Adrenal gland (tissue), 12 donors: ENCODE data around the gene PUS7. TPM values are rescaled to one million over a fixed set of nuclear protein-coding genes. Genes with fewer than 3 reads are reported as not detected.
"Not testable (repeated sequence)": the region's sequence is repeated elsewhere in the genome, so short reads cannot be mapped to it uniquely, and the experiment has no call there.

Source experiments
- DNase-seq, 7 donors: peaks; one replicate each; pipeline ENCODE4 v3.0.0-alpha.2; 2019 to 2020
- H3K27ac ChIP-seq, 5 donors: fragments of 200-600 bp; sonication (generic) in 4 of 5; 1 replicate in 3 of 5; 2 replicates in 2 of 5; pipeline versions ENCODE4 v1.5.1 to v1.8.0; 2016 to 2020; ENCODE audit warnings: mild to moderate bottlenecking in 1 of 5
- H3K27me3 ChIP-seq: fragments of 200-600 bp; 2 replicates; pipeline ENCODE4 v1.8.0; 2021
- H3K36me3 ChIP-seq, 2 donors: fragments of 200-600 bp; replicated peaks in 1 of 2; 1 replicate in 1 of 2; 2 replicates in 1 of 2; pipeline versions ENCODE4 v1.5.1 to v1.8.0; 2018 to 2022
- H3K4me1 ChIP-seq, 2 donors: fragments of 200-600 bp; replicated peaks in 1 of 2; 1 replicate in 1 of 2; 2 replicates in 1 of 2; pipeline versions ENCODE4 v1.5.1 to v1.8.0; 2018 to 2021
- H3K4me3 ChIP-seq, 4 donors: fragments of 200-600 bp; sonication (generic) in 3 of 4; one replicate each; pipeline ENCODE4 v1.5.1; 2016 to 2018
- H3K9me3 ChIP-seq, 3 donors: fragments of 200-600 bp; sonication (generic) in 1 of 3; replicated peaks in 1 of 3; 1 replicate in 2 of 3; 2 replicates in 1 of 3; pipeline versions ENCODE4 v1.5.1 to v1.8.0; 2016 to 2021
- POLR2A ChIP-seq, 2 donors: fragments of 450-650 bp; IDR thresholded peaks; one replicate each; pipeline ENCODE4 v1.6.1; 2017; ENCODE audit warnings: antibody characterized with exemption in 2 of 2, mild to moderate bottlenecking in 2 of 2, moderate library complexity in 1 of 2
- WGBS, 4 donors: extraction: QIAGEN DNeasy Blood & Tissue Kit in 2 of 4; methylation state at CpG; one replicate each; pipeline versions ENCODE4 v1.1.5 to v1.1.7; 2013 to 2017; 5-methylcytosine and 5-hydroxymethylcytosine counted together
- intact Hi-C, 2 donors: fragments of 100-400 bp; cut with DNase I; formaldehyde crosslinking; loops; one replicate each; pipeline versions ENCODE4 v1.14.1 to v1.15.0; 2022 to 2023
- polyA plus RNA-seq, 3 donors: library from polyadenylated mRNA; stranded (reverse); fragments of 200-250 nt in 2 of 3; fragments of 350-450 nt in 1 of 3; fragmentation: Illumina TruSeq in 1 of 3; extraction: RNeasy Lipid Tissue Mini Kit (QIAGEN cat#74804) in 1 of 3; gene quantifications; one replicate each; pipeline ENCODE4 v1.2.3, GENCODE V29; 2013 to 2014
- total RNA-seq, 9 donors: library from RNA; depleted of rRNA in 4 of 9; stranded (reverse); fragments of >200 nt in 4 of 9; fragments of 120-200 nt in 1 of 9; fragmentation: NEBNext Ultra II Directional in 1 of 9; extraction: Animal tissue kit (Norgen Biotek cat#: 25700) in 1 of 9; gene quantifications; one replicate each; pipeline versions ENCODE4 v1.1.0 to v1.2.4, GENCODE V29; 2013 to 2023
- TF ChIP-seq, protein P1 (sequence below), 6 experiments: fragments of 450-650 bp in 4 of 6; fragments of 200-600 bp in 2 of 6; sonication (generic) in 1 of 6; IDR thresholded peaks; 1 replicate in 5 of 6; 2 replicates in 1 of 6; pipeline versions ENCODE4 v1.5.1 to v1.8.0; 2016 to 2021; ENCODE audit warnings: antibody characterized with exemption in 6 of 6, mild to moderate bottlenecking in 2 of 6, moderate library complexity in 1 of 6
- donor health status: healthy with polysubstance abuse.
- donor health status: Bipolar disorder and iron deficiency.
- donor health status: DM: yes; HTN: yes; CAD: no.
- donor health status: DM: no; HTN: no; CAD: no.
- donor health status: DM: no; HTN: no; CAD: no.
- donor health status: DM: yes; HTN: yes; CAD: no.

Gene PUS7
- total and polyA plus RNA-seq, 12 donors, result 2.6 to 15.3 (median 6.0) TPM

DNA sequence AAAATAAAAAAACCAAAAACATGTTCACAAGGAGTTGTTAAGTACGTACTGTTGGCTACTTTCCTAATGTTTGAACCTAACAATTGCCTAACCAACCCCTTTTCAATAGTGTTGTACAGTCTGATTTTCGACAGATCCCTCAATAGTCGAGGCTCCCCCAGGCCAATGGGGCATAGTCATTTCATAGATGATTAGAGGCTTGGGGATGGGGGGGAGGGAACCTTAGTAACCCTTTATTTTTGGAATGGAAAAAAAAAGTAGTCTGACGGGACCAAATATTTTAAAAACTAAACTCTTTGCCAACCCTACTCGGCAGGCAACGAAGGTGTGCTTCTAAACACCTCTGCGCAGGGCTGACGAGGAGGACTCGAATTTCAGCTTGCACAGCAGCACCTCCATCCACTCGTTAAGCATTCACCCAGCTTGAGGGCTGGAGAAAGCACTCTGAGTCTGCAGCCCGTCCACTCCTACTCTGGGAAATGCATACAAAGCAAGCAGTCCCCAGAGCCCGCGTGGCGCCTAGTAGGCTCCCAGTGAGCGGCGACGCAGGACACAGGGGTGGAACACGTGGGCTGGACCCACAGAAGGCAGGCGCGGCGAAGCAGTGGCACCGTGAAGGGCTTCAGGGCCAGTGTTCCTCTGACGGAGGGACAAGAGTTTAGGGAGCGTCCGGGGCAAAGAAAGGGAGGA lies 899 bp downstream of the PUS7 start:
- WGBS, 4 donors, result 7 to 27% (median 14%) methylated on average over 10 to 25 of the region's 25 CpGs
- no peak for TF ChIP-seq POLR2A (IDR thresholded peaks at IDR 0.05)
- TF ChIP-seq, protein P1, sequence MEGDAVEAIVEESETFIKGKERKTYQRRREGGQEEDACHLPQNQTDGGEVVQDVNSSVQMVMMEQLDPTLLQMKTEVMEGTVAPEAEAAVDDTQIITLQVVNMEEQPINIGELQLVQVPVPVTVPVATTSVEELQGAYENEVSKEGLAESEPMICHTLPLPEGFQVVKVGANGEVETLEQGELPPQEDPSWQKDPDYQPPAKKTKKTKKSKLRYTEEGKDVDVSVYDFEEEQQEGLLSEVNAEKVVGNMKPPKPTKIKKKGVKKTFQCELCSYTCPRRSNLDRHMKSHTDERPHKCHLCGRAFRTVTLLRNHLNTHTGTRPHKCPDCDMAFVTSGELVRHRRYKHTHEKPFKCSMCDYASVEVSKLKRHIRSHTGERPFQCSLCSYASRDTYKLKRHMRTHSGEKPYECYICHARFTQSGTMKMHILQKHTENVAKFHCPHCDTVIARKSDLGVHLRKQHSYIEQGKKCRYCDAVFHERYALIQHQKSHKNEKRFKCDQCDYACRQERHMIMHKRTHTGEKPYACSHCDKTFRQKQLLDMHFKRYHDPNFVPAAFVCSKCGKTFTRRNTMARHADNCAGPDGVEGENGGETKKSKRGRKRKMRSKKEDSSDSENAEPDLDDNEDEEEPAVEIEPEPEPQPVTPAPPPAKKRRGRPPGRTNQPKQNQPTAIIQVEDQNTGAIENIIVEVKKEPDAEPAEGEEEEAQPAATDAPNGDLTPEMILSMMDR (IDR thresholded peaks at IDR 0.05), result no peak
- no peaks in the 10 kb centered on the region for H3K9me3 ChIP-seq
- intact Hi-C loops, result no loop called here
- H3K4me3 ChIP-seq, result peak overlapping the region in 3 of 4 donors; percentile 60 to 66 (median 65)
- H3K27ac ChIP-seq, result peak overlapping the region; percentile 69 to 95 (median 92)
- no peaks in the 10 kb centered on the region for H3K27me3 ChIP-seq
- H3K36me3 ChIP-seq, result no peaks in the 10 kb centered on the region
- peak; percentile 60 to 83 (median 73) for DNase-seq
- peaks cover 12 to 14% of the 10 kb centered on the region in 2 donors for H3K4me1 ChIP-seq

DNA sequence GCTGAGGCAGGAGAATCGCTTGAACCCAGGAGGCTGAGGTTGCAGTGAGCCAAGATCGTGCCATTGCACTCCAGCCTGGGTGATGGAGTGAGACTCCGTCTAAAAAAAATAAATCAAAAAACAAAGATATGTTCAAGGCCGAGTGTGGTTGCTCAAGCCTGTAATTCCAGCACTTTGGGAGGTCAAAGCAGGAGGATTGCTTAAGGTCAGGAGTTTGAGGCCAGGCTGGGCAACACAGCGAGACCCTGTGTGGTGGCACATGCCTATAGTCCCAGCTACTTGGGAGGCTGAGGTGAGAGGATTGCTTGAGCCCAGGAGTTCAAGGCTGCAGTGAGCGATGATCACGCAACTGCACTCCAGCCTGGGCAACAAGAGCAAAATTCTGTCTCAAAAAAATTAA lies 1.5 kb downstream of the PUS7 start:
- H3K4me1 ChIP-seq, result peaks cover 12 to 14% of the 10 kb centered on the region in 2 donors
- WGBS, 4 donors, result 59 to 67% (median 64%) methylated on average over 7 of the region's 7 CpGs
- DNase-seq, result peak in 1 of 7 donors; percentile 13
- peak overlapping the region in 1 of 5 donors; percentile 95 for H3K27ac ChIP-seq
- H3K27me3 ChIP-seq, H3K9me3 ChIP-seq, intact Hi-C loops, H3K36me3 ChIP-seq, H3K4me3 ChIP-seq: not testable (repeated sequence)

DNA sequence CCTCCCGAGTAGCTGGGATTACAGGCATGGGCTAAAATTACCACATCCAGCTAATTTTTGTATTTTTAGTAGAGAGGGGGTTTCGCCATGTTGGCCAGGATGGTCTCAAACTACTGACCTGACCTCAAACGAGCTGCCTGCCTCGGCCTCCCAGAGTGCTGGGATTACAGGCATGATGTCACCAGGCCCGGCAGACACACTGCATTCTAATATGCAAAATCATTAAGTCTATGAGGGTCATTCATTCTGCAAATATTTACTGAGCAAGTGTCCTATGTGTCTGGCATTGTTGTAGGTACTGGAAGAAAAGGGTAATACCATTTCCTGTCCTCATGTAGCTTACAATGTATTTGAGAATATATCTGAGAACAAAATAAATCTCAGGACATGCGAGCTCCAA lies 2.7 kb downstream of the PUS7 start:
- WGBS, 4 donors, result 90 to 98% (median 95%) methylated on average over 5 to 6 of the region's 6 CpGs
- DNase-seq, result no peak
- TF ChIP-seq, protein P1 (IDR thresholded peaks at IDR 0.05), result no peak
- TF ChIP-seq POLR2A (IDR thresholded peaks at IDR 0.05), result no peak
- Histone ChIP-seq H3K36me3 (no peaks in the 10 kb centered on the region), H3K4me1 (peaks cover 12 to 14% of the 10 kb centered on the region in 2 donors), H3K4me3 (no peak overlapping the region), H3K9me3 (no peaks in the 10 kb centered on the region), H3K27ac (no peak overlapping the region), H3K27me3 (no peaks in the 10 kb centered on the region)
- intact Hi-C loops, result no loop called here

DNA sequence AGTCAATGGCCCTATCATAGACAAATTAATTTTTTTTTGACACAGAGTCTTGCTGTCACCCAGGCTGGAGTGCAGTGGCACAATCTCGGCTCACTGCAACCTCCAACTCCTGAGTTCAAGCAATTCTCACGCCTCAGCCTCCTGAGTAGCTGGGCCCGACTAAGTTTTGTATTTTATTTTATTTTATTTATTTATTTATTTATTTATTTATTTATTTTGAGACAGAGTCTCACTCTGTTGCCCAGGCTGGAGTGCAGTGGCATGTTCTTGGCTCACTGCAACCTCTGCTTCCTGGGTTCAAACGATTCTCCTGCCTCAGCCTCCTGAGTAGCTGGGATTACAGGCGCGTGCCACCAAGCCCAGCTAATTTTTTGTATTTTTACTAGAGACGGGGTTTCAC lies 6.5 kb downstream of the PUS7 start:
- H3K27me3 ChIP-seq, H3K27ac ChIP-seq, H3K36me3 ChIP-seq, H3K9me3 ChIP-seq, H3K4me1 ChIP-seq, intact Hi-C loops, H3K4me3 ChIP-seq, DNase-seq: not testable (repeated sequence)
- 94 to 98% (median 96%) methylated on average over 7 of the region's 7 CpGs for WGBS, 4 donors

DNA sequence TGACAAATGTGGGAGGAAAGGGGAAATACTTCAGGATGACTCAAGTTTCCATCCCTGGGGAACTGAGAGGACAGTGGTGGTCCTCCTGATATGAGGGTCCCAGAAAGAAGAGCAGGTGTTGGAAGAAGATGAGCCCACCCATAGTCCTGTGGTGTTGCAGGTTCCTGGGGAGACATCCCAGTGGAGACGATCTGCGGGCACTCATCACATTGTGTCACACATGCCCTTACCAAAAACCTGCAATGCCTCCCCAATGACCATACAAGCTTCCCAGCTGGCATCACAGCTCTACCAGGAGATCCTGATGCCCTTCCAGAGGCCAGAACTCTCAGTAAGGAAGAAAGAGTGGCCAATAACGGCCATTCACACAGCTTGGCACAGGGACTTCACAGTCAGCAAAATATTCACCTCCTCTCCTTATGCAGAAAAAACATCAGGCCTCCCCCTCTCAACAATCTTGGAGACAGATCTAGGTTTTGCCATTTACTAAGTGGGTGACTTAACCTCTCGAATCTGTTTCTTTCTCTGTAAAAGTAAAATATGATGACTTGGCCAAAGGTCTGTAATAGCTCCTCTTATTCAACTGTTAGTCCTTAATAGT lies 9.0 kb downstream of the PUS7 start:
- no peak overlapping the region for H3K4me3 ChIP-seq
- peak in 1 of 7 donors; percentile 15 for DNase-seq
- H3K9me3 ChIP-seq, result no peaks in the 10 kb centered on the region
- intact Hi-C loops, result no loop called here
- 75 to 95% (median 88%) methylated on average over 2 to 4 of the region's 4 CpGs for WGBS, 4 donors
- TF ChIP-seq, protein P1 (IDR thresholded peaks at IDR 0.05), result no peak
- TF ChIP-seq POLR2A (IDR thresholded peaks at IDR 0.05), result no peak
- no peaks in the 10 kb centered on the region for H3K27me3 ChIP-seq
- H3K36me3 ChIP-seq, result peaks cover 0 to under 1% of the 10 kb centered on the region in 2 donors
- H3K4me1 ChIP-seq, result no peaks in the 10 kb centered on the region
- no peak overlapping the region for H3K27ac ChIP-seq
